GM21529 (cell line): Measurements from ENCODE around the gene NFKBIZ.
"Not testable (repeated sequence)": the region's sequence is repeated elsewhere in the genome, so short reads cannot be mapped to it uniquely, and the experiment has no call there.

Experiments
- ATAC-seq: cut with Tn5 transposase; IDR thresholded peaks from one replicate; pipeline ENCODE4 v1.9.1; 2021; ENCODE audit not compliant: unreplicated experiment

NFKBIZ gene

GRCh38 chr3:101868534-101869464, 19.5 kb downstream of the NFKBIZ start:
- no peak for ATAC-seq

GRCh38 chr3:101870138-101870537, 20.8 kb downstream of the NFKBIZ start:
- ATAC-seq = no peak

- no peak for ATAC-seq
These were observed 24.3 kb downstream of the NFKBIZ start for GRCh38 chr3:101873619-101874018.

- no peak for ATAC-seq
These were observed 26.8 kb downstream of the NFKBIZ start for GRCh38 chr3:101876142-101876541.

- no peak for ATAC-seq
These were observed 29.3 kb downstream of the NFKBIZ start for GRCh38 chr3:101878589-101878988.

- ATAC-seq = no peak
These were observed 29.8 kb downstream of the NFKBIZ start for GRCh38 chr3:101879102-101879501.

- no peak for ATAC-seq
These were observed 30.4 kb downstream of the NFKBIZ start for GRCh38 chr3:101879623-101880284.

DNA sequence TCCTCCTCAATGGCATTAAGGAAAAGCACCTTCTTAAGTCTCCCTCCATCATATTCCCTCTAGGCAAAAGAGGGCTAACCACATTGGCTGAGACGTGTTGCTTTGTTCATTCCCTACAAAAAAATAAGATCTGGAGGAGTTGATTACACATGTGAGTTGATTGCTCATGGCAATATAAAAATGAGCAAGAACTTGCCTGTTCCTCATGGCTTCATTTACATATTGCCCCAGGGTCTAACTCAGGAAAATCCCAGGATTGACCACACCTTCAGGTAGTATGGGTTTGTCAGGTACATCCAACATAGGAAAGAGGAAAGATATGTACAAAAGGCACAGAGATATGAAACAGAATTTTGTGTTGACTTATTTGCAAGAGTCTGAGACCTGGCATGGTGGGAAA, 35.5 kb downstream of the NFKBIZ start:
- ATAC-seq = no peak

GRCh38 chr3:101885584-101885983, 36.3 kb downstream of the NFKBIZ start:
- ATAC-seq = not testable (repeated sequence)

GRCh38 chr3:101886626-101887025, 37.3 kb downstream of the NFKBIZ start:
- ATAC-seq = no peak

DNA sequence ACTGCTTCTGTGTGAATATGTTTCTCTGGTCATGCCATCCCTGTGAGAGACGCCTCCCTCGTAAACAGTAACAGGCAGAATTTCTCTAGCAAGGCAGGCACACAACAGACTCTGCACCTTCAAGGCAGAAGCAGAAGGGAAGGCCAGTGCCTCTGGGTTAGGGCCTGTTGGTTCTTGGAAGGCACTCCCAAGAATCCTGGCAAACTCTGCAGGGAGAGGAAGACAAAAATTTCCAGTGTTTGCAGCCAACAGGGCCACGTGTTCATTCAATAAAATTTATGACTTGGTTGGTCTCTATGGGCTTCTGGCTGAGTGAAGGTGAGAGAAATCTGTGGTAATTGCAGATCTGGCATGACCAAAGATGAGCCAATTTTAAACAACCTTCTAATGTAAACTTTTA, 39.3 kb downstream of the NFKBIZ start:
- ATAC-seq = no peak

GRCh38 chr3:101890716-101891115, 41.4 kb downstream of the NFKBIZ start:
- ATAC-seq = peak; percentile 68

DNA sequence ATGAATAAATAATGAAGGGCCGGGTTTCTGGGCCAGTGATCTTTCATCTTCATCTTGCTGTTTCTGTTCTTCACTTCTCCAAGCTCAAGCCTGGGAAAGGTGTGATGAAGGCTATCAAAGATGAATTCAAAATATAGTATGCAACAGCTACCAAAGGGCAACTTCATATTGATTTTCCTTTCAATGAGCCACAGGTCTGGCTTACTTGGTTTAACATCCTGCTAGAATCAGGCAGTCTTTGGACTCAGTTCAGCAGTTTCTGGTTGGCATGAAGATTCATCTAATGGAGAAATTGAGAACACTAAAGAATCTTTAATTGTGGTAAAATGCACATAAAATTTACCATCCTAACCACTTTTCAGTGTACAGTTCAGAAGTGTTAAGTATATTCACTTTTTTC, 43.3 kb downstream of the NFKBIZ start:
- ATAC-seq = no peak

DNA sequence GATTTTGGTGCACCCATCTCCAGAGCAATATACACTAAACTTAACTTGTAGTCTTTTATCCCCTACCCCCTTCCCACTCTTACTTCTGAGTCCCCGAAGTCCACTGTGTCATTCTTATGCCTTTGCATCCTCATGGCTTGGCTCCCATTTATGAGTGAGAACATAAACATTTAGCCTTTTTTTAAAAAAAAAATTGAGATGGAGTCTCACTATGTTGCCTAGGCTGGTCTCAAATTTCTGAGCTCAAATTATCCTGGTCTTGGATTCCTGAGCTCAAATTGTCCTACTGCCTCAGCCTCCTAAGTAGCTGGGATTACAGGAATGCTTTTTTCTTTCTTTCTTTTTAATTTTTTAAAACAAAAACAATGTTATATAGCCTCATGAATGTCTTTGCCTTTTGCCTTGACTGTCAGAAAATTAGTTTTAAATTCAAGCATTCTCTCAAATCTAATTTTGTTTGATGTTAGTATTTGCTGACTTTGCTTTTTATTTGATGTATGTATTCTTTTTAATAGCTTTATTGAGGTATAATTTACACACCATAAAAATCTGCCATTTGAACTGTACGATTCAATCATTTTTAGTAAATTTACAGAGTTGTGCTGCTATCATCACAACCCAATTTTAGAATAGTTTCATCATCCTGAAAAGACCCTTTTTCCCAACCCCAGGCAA, 46.9 kb downstream of the NFKBIZ start:
- no peak for ATAC-seq

GRCh38 chr3:101897013-101897412, 47.7 kb downstream of the NFKBIZ start:
- no peak for ATAC-seq

- ATAC-seq = no peak
These were observed 48.7 kb downstream of the NFKBIZ start for GRCh38 chr3:101898039-101898438.

- peak; percentile 86 for ATAC-seq
These were observed 49.4 kb downstream of the NFKBIZ start for GRCh38 chr3:101898752-101899169.

DNA sequence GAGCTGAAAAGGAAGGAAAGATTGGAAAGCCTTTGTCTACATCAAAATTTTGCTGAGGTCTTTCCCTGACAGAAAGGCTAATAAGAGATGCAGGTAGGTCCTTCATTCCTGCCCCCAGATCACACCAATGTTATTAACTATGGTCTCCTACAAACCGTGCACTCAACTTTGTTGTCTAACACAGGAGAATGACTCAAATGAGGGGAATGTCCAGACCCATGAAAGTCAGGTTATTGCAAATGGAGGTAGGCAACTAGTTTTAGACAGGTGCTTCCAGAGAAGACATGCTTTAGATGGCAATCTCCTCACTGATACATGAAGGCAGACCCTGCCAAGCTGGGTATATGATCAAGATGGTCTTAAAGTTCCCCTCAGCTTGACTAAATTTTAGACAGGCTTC, 51.0 kb downstream of the NFKBIZ start:
- no peak for ATAC-seq

DNA sequence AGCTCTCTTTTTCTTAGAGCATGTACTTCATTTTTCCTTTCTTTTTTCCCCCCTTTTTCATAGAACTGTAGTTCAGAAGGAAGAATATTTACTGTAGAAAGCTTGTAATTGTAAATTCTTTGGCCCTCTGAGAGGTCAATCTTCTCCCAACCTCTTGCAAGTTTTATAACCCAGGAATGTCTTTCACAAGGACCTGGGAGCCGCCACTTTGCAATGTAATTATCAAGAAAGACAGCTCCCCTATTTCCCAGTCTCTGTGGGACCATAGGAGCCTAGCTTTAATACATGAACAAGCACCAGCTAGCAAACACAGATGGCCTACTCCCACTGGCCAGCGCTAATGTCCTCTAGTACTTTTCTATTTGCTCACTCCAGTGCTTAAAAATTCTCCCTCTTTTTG, 51.4 kb downstream of the NFKBIZ start:
- ATAC-seq = no peak

DNA sequence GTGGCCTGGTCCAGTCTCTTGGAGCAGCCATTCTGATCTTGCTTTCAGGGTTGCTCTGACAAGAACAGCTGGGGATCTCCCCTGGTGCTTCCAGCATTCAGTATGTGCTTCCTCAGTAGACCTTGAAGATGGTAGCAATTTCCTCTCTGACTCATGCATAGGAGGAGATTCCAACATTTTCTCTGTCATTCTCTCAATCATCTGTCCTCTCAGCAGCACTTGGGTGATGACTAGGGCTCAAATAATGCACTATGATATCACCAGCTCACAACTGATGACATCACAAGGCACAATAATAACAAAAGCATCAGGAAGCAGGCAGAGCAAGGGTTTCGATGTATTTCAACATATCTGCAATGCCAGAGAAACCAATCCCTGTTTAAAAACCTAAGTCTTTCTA, 52.7 kb downstream of the NFKBIZ start:
- ATAC-seq = peak; percentile 60

- ATAC-seq = no peak
These were observed 54.1 kb downstream of the NFKBIZ start for GRCh38 chr3:101903451-101903871.

- not testable (repeated sequence) for ATAC-seq
These were observed 56.3 kb downstream of the NFKBIZ start for GRCh38 chr3:101905573-101905972.
